Neural cell (in vitro differentiated cells): ENCODE results near the gene NRARP. TPM values are rescaled to one million over a fixed set of nuclear protein-coding genes. Genes with fewer than 3 reads are reported as not detected.
"Not testable (repeated sequence)": the region's sequence is repeated elsewhere in the genome, so short reads cannot be mapped to it uniquely, and the experiment has no call there.

Experiments used
- H2AFZ ChIP-seq: fragments of 200-600, 300-800 bp; sonication (generic), shearing (Covaris generic); 2 replicates; pipeline ENCODE4 v1.6.0; 2014; ENCODE audit warnings: low read depth, mild to moderate bottlenecking, antibody characterized with exemption, low read length, moderate library complexity
- H3F3A ChIP-seq: fragments of 200-600 bp; shearing (Covaris generic); 2 replicates; pipeline ENCODE4 v1.6.1; 2016; ENCODE audit warnings: mild to moderate bottlenecking, moderate library complexity, mixed read lengths, antibody characterized with exemption, low read length; ENCODE audit not compliant: insufficient read depth, poor library complexity, severe bottlenecking
- H3K27ac ChIP-seq: fragments of 200-600, 300-800 bp; sonication (generic), shearing (Covaris generic); 2 replicates; pipeline ENCODE4 v1.5.1; 2014; ENCODE audit warnings: mild to moderate bottlenecking, low read length, moderate library complexity
- H3K27me3 ChIP-seq: fragments of 300-800, 200-600 bp; sonication (generic), shearing (Covaris generic); 2 replicates; pipeline ENCODE4 v1.6.0; 2014; ENCODE audit warnings: mild to moderate bottlenecking, low read depth, low read length, moderate library complexity; ENCODE audit not compliant: insufficient read depth
- H3K36me3 ChIP-seq: fragments of 300-800, 200-600 bp; sonication (generic), shearing (Covaris generic); 2 replicates; pipeline ENCODE4 v1.5.1; 2014; ENCODE audit warnings: mild to moderate bottlenecking, antibody characterized with exemption, low read length, moderate library complexity; ENCODE audit not compliant: insufficient read depth
- H3K4me2 ChIP-seq: fragments of 300-800, 200-600 bp; sonication (generic), shearing (Covaris generic); 2 replicates; pipeline ENCODE4 v1.6.0; 2014; ENCODE audit warnings: mild to moderate bottlenecking, low read length
- H3K4me3 ChIP-seq: fragments of 300-800, 200-600 bp; sonication (generic), shearing (Covaris generic); 2 replicates; pipeline ENCODE4 v1.5.1; 2014; ENCODE audit warnings: mild to moderate bottlenecking, low read length, moderate library complexity
- H3K79me2 ChIP-seq: fragments of 200-600 bp; shearing (Covaris generic); replicated peaks from 2 replicates; pipeline ENCODE4 v1.6.0; 2014; ENCODE audit warnings: mild to moderate bottlenecking, low read length, moderate library complexity; ENCODE audit not compliant: insufficient read depth
- H3K9ac ChIP-seq: fragments of 300-800, 200-600 bp; sonication (generic), shearing (Covaris generic); 2 replicates; pipeline ENCODE4 v1.6.1; 2016; ENCODE audit warnings: mild to moderate bottlenecking, low read length, mixed read lengths
- H3K9me2 ChIP-seq: fragments of 200-600 bp; shearing (Covaris generic); 2 replicates; pipeline ENCODE4 v1.6.1; 2016; ENCODE audit warnings: mild to moderate bottlenecking, low read length, mixed read lengths; ENCODE audit not compliant: insufficient read depth
- H3K9me3 ChIP-seq: fragments of 200-600, 300-800 bp; sonication (generic), shearing (Covaris generic); 2 replicates; pipeline ENCODE4 v1.6.1; 2016; ENCODE audit warnings: mild to moderate bottlenecking, mixed run types, low read length, moderate library complexity, mixed read lengths
- H4K20me1 ChIP-seq: fragments of 200-600 bp; shearing (Covaris generic); 2 replicates; pipeline ENCODE4 v1.6.1; 2016; ENCODE audit warnings: mild to moderate bottlenecking, mixed run types; ENCODE audit not compliant: insufficient read depth
- EP300 ChIP-seq: fragments of 450-650 bp; conservative IDR thresholded peaks from 2 replicates; pipeline ENCODE4 v1.6.1; 2014; ENCODE audit warnings: antibody characterized with exemption, mild to moderate bottlenecking, moderate library complexity; ENCODE audit not compliant: poor library complexity, severe bottlenecking
- EZH2 ChIP-seq: fragments of 200-600, 300-800 bp; shearing (Covaris generic), sonication (generic); IDR thresholded peaks from 2 replicates; pipeline ENCODE4 v1.6.1; 2014; ENCODE audit warnings: antibody characterized with exemption, low read length, borderline replicate concordance, mild to moderate bottlenecking; ENCODE audit not compliant: insufficient read depth, poor library complexity, severe bottlenecking
- MXI1 ChIP-seq: fragments of 450-650 bp; conservative IDR thresholded peaks from 2 replicates; pipeline ENCODE4 v1.6.1; 2014; ENCODE audit warnings: antibody characterized with exemption, mild to moderate bottlenecking; ENCODE audit not compliant: poor library complexity, severe bottlenecking
- POLR2AphosphoS5 ChIP-seq: IDR thresholded peaks from 2 replicates; pipeline ENCODE4 v1.6.1; 2012
- RAD21 ChIP-seq: fragments of 450-650 bp; conservative IDR thresholded peaks from 2 replicates; pipeline ENCODE4 v1.6.1; 2014; ENCODE audit warnings: antibody characterized with exemption, mild to moderate bottlenecking, moderate library complexity
- SMC3 ChIP-seq: fragments of 450-650 bp; conservative IDR thresholded peaks from 2 replicates; pipeline ENCODE4 v1.6.1; 2014; ENCODE audit warnings: antibody characterized with exemption, mild to moderate bottlenecking, moderate library complexity; ENCODE audit not compliant: poor library complexity
- TAF1 ChIP-seq: IDR thresholded peaks from 2 replicates; pipeline ENCODE4 v1.6.1; 2012; ENCODE audit warnings: low read depth
- polyA plus RNA-seq: library from polyadenylated mRNA; depleted of rRNA; stranded (reverse); fragments of >200 nt; gene quantifications from 2 replicates; pipeline ENCODE4 v1.2.3, GENCODE V29; 2014
- TF ChIP-seq, protein P1 (sequence below): fragments of 450-650 bp; IDR thresholded peaks from 2 replicates; pipeline ENCODE4 v1.5.1; 2014; ENCODE audit warnings: antibody characterized with exemption, mild to moderate bottlenecking, moderate library complexity; ENCODE audit not compliant: poor library complexity, severe bottlenecking
- TF ChIP-seq, protein P2 (sequence below): IDR thresholded peaks from 2 replicates; pipeline ENCODE4 v1.6.1; 2012; ENCODE audit warnings: borderline replicate concordance

The NRARP gene
- polyA plus RNA-seq, 1 donor from 2014 or later, result 2.3 TPM

DNA sequence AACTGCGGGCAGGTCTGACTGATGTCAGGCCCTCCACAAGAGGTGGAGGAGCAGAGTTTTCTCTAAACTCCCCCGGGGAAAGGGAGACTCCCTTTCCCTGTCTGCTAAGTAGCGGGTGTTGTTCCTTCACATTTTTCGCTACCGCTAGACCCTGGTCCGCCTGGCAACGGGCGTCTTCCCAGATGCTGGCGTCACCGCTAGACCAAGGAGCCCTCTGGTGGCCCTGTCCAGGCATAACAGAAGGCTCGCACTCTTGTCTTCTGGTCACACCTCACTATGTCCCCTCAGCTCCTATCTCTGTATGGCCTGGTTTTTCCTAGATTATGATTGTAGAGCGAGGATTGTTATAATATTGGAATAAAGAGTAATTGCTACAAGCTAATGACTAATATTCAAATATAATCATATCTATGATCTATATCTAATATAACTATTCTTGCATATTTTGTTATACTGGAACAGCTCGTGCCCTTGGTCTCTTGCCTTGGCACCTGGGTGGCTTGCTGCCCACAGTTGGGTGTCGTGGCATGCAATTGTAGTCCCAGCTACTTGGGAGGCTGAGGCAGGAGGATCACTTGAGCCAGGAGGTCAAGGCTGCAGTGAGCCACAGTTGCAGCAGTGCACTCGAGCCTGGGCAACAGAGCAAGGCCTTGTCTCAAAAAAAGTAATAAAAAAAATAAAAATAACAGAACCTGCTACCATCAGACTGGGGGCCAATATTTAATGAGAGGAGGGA lies 39.7 kb downstream of the NRARP start:
- not testable (repeated sequence) for H3K9ac ChIP-seq, H3K4me3 ChIP-seq, H3K9me3 ChIP-seq, H3F3A ChIP-seq, H3K27me3 ChIP-seq, H3K36me3 ChIP-seq, H3K79me2 ChIP-seq, H2AFZ ChIP-seq, H3K27ac ChIP-seq, H3K4me2 ChIP-seq, H4K20me1 ChIP-seq, H3K9me2 ChIP-seq
- TF ChIP-seq SMC3 (peak; percentile 48), RAD21 (peak; percentile 29)
- TF ChIP-seq, protein P1, sequence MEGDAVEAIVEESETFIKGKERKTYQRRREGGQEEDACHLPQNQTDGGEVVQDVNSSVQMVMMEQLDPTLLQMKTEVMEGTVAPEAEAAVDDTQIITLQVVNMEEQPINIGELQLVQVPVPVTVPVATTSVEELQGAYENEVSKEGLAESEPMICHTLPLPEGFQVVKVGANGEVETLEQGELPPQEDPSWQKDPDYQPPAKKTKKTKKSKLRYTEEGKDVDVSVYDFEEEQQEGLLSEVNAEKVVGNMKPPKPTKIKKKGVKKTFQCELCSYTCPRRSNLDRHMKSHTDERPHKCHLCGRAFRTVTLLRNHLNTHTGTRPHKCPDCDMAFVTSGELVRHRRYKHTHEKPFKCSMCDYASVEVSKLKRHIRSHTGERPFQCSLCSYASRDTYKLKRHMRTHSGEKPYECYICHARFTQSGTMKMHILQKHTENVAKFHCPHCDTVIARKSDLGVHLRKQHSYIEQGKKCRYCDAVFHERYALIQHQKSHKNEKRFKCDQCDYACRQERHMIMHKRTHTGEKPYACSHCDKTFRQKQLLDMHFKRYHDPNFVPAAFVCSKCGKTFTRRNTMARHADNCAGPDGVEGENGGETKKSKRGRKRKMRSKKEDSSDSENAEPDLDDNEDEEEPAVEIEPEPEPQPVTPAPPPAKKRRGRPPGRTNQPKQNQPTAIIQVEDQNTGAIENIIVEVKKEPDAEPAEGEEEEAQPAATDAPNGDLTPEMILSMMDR, result peak; percentile 56

DNA sequence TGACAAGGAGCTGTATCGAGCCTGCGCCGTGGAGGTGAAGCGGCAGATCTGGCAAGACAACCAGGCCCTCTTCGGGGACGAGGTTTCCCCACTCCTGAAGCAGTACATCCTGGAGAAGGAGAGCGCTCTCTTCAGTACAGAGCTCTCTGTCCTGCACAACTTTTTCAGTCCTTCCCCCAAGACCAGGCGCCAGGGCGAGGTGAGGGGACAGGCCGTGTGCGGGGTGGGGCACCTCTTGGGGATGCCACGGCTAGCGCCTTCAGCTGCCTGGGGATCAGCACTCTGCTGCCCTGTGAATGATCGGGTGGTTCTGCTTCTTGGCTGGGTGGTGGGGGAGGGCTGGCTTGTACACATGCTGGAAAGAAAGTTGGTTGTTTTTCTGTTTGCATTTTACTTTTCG lies 45.2 kb downstream of the NRARP start:
- no peaks in the 10 kb centered on the region for H3K9me3 ChIP-seq
- no peaks in the 10 kb centered on the region for H3K36me3 ChIP-seq
- TF ChIP-seq RAD21 (no peak), TAF1 (no peak), SMC3 (no peak), EZH2 (no peak), EP300 (no peak), MXI1 (no peak), POLR2AphosphoS5 (no peak)
- TF ChIP-seq, protein P1, result no peak
- TF ChIP-seq, protein P2, sequence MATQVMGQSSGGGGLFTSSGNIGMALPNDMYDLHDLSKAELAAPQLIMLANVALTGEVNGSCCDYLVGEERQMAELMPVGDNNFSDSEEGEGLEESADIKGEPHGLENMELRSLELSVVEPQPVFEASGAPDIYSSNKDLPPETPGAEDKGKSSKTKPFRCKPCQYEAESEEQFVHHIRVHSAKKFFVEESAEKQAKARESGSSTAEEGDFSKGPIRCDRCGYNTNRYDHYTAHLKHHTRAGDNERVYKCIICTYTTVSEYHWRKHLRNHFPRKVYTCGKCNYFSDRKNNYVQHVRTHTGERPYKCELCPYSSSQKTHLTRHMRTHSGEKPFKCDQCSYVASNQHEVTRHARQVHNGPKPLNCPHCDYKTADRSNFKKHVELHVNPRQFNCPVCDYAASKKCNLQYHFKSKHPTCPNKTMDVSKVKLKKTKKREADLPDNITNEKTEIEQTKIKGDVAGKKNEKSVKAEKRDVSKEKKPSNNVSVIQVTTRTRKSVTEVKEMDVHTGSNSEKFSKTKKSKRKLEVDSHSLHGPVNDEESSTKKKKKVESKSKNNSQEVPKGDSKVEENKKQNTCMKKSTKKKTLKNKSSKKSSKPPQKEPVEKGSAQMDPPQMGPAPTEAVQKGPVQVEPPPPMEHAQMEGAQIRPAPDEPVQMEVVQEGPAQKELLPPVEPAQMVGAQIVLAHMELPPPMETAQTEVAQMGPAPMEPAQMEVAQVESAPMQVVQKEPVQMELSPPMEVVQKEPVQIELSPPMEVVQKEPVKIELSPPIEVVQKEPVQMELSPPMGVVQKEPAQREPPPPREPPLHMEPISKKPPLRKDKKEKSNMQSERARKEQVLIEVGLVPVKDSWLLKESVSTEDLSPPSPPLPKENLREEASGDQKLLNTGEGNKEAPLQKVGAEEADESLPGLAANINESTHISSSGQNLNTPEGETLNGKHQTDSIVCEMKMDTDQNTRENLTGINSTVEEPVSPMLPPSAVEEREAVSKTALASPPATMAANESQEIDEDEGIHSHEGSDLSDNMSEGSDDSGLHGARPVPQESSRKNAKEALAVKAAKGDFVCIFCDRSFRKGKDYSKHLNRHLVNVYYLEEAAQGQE, result no peak
- no peaks in the 10 kb centered on the region for H3F3A ChIP-seq
- peak overlapping the region; percentile 96 for H3K4me3 ChIP-seq
- no peak overlapping the region for H2AFZ ChIP-seq
- no peak overlapping the region for H3K27ac ChIP-seq
- peaks cover 10% of the 10 kb centered on the region for H3K79me2 ChIP-seq
- H3K9me2 ChIP-seq, result no peaks in the 10 kb centered on the region
- no peaks in the 10 kb centered on the region for H4K20me1 ChIP-seq
- no peak overlapping the region for H3K4me2 ChIP-seq
- H3K9ac ChIP-seq, result no peak overlapping the region
- no peaks in the 10 kb centered on the region for H3K27me3 ChIP-seq
